OCI-LY3 (cell line): ENCODE results near the gene GALNT14.

Experiments used
- H2AFZ ChIP-seq: fragments of 200-600, 300-600 bp; shearing (Covaris generic); 2 replicates; pipeline ENCODE4 v1.6.0; 2014; ENCODE audit warnings: antibody characterized with exemption, low read depth, low read length
- H3K27ac ChIP-seq: fragments of 200-600, 300-600 bp; sonication (generic); 2 replicates; pipeline ENCODE4 v1.5.1; 2014; ENCODE audit warnings: mild to moderate bottlenecking, low read length, moderate library complexity, mixed read lengths
- H3K27me3 ChIP-seq: fragments of 200-600, 300-600 bp; sonication (generic); 2 replicates; pipeline ENCODE4 v1.6.1; 2014; ENCODE audit warnings: low read depth, low read length, mixed read lengths
- H3K36me3 ChIP-seq: fragments of 200-600, 300-600 bp; sonication (generic); replicated peaks from 2 replicates; pipeline ENCODE3; 2014; ENCODE audit warnings: low read depth, low read length, mixed read lengths
- H3K4me1 ChIP-seq: fragments of 300-600, 200-600 bp; sonication (generic); 2 replicates; pipeline ENCODE4 v1.6.1; 2014; ENCODE audit warnings: low read length, mixed read lengths
- H3K4me2 ChIP-seq: fragments of 200-600, 300-600 bp; sonication (generic); 2 replicates; pipeline ENCODE4 v1.6.1; 2014; ENCODE audit warnings: low read length, mixed read lengths
- H3K4me3 ChIP-seq: fragments of 300-600, 200-600 bp; sonication (generic); 2 replicates; pipeline ENCODE4 v1.5.1; 2014; ENCODE audit warnings: antibody characterized with exemption, mild to moderate bottlenecking, low read length, moderate library complexity
- H3K79me2 ChIP-seq: fragments of 300-600, 200-600 bp; shearing (Covaris generic); 2 replicates; pipeline ENCODE4 v1.6.1; 2014; ENCODE audit warnings: mild to moderate bottlenecking, low read length, mixed read lengths
- H3K9ac ChIP-seq: fragments of 300-600, 200-600 bp; shearing (Covaris generic); 2 replicates; pipeline ENCODE4 v1.6.0; 2014; ENCODE audit warnings: mild to moderate bottlenecking, low read length, moderate library complexity
- H3K9me3 ChIP-seq: fragments of 200-600, 300-600 bp; shearing (Covaris generic); 2 replicates; pipeline ENCODE4 v1.6.1; 2014; ENCODE audit warnings: low read length, mixed read lengths; ENCODE audit not compliant: insufficient read depth
- H4K20me1 ChIP-seq: fragments of 200-600, 300-600 bp; sonication (generic); 2 replicates; pipeline ENCODE4 v1.6.1; 2016; ENCODE audit warnings: low read length, mixed read lengths; ENCODE audit not compliant: insufficient read depth
- EZH2phosphoT487 ChIP-seq: fragments of 200-600 bp; shearing (Covaris generic); IDR thresholded peaks from 2 replicates; pipeline ENCODE4 v1.6.1; 2018; ENCODE audit warnings: antibody characterized with exemption, mixed run types, low read depth
- TF ChIP-seq, protein P1 (sequence below): fragments of 200-600, 300-600 bp; sonication (generic); IDR thresholded peaks from 2 replicates; pipeline ENCODE4 v1.5.1; 2014; ENCODE audit warnings: antibody characterized with exemption, low read length, low read depth

The GALNT14 gene

DNA sequence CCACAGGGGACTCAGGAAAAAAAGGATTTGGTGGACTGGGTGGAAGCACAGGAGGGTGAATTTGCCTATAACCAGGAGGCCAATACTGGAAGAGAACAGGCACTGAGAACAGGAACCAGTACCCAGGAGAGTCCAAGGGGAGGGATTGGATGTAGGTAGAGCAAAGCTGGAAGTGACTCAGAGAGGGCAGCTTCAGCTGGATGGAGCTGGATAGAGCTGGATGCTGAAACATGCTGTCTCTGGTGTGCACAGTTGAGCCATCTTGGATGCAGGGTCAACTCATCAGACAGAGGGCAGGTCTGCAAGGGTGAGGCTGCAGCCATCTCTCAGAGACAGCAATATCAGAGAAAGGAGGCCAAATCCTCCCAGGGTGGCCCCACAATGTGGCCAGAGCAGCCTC, 134.0 kb downstream of the GALNT14 start:
- Histone ChIP-seq H3K4me2 (no peak overlapping the region), H3K27ac (no peak overlapping the region), H3K27me3 (no peaks in the 10 kb centered on the region), H3K9ac (no peak overlapping the region), H3K4me3 (no peak overlapping the region), H4K20me1 (0 out of 2 replicates have a peak, but pooled peaks cover 6% of the 10 kb centered on the region), H3K36me3 (no peaks in the 10 kb centered on the region), H3K79me2 (peaks cover 95% of the 10 kb centered on the region), H3K4me1 (peaks cover 41% of the 10 kb centered on the region), H2AFZ (no peak overlapping the region), H3K9me3 (no peaks in the 10 kb centered on the region)
- TF ChIP-seq, protein P1, sequence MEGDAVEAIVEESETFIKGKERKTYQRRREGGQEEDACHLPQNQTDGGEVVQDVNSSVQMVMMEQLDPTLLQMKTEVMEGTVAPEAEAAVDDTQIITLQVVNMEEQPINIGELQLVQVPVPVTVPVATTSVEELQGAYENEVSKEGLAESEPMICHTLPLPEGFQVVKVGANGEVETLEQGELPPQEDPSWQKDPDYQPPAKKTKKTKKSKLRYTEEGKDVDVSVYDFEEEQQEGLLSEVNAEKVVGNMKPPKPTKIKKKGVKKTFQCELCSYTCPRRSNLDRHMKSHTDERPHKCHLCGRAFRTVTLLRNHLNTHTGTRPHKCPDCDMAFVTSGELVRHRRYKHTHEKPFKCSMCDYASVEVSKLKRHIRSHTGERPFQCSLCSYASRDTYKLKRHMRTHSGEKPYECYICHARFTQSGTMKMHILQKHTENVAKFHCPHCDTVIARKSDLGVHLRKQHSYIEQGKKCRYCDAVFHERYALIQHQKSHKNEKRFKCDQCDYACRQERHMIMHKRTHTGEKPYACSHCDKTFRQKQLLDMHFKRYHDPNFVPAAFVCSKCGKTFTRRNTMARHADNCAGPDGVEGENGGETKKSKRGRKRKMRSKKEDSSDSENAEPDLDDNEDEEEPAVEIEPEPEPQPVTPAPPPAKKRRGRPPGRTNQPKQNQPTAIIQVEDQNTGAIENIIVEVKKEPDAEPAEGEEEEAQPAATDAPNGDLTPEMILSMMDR, result no peak
- no peak for TF ChIP-seq EZH2phosphoT487

DNA sequence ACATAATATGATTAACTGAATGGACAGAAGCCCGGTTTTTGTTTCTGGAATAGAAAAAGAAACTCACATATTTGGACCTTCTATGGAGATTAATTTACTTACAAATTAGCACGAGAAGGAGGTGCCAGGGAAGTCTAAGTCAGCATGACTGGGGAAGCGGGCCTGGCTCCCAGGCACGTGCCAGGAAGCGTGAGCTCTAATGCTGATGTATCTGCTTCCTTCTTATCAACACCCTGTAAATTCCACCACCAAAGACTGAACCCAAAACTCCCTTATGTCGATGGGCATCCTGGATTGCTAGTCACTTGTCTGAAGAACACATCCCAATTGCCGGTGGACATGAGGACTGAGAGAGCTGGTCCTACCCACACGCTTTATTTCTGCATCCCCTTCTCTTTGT, 134.5 kb downstream of the GALNT14 start:
- TF ChIP-seq EZH2phosphoT487, result no peak
- TF ChIP-seq, protein P1, result no peak
- H3K4me2 ChIP-seq, result no peak overlapping the region
- no peak overlapping the region for H2AFZ ChIP-seq
- H3K27ac ChIP-seq, result no peak overlapping the region
- H3K4me3 ChIP-seq, result no peak overlapping the region
- H3K79me2 ChIP-seq, result peaks cover 95% of the 10 kb centered on the region
- no peak overlapping the region for H3K9ac ChIP-seq
- H3K4me1 ChIP-seq, result peaks cover 37% of the 10 kb centered on the region
- no peaks in the 10 kb centered on the region for H3K9me3 ChIP-seq
- H3K36me3 ChIP-seq, result no peaks in the 10 kb centered on the region
- 0 out of 2 replicates have a peak, but pooled peaks cover 6% of the 10 kb centered on the region for H4K20me1 ChIP-seq
- no peaks in the 10 kb centered on the region for H3K27me3 ChIP-seq

DNA sequence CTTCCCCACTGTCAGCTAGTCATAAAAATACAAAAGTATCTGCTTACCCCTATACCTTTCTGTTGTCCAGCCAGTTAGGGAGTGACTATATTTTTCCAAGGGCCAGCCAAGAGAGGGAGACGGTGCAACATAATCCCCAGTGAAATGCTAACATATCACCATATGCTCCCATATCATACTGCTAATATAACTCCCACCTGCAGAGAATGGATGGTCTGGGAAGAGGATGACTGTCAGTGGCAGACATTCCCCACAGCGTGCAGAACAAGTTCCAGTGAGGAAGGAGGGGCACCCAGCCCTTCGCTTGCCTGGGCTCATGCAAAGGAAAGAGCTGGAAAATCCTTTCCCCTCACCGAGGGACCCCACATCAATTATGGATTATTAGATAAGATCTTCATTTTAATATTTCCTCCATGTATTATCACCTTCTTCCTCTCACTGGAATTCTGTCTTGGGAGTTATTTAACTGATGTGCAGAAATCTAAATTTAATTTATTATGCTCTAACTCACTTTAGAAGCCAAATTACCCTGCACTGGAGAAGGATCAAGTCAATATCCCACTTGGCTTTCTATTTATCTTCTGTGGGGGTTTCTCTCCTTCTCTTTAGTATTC, 135.6 kb downstream of the GALNT14 start:
- 0 out of 2 replicates have a peak, but pooled peaks cover 6% of the 10 kb centered on the region for H4K20me1 ChIP-seq
- H3K27me3 ChIP-seq, result no peaks in the 10 kb centered on the region
- H3K9me3 ChIP-seq, result no peaks in the 10 kb centered on the region
- H3K4me1 ChIP-seq, result peaks cover 26% of the 10 kb centered on the region
- H3K36me3 ChIP-seq, result no peaks in the 10 kb centered on the region
- H3K9ac ChIP-seq, result no peak overlapping the region
- TF ChIP-seq, protein P1, result no peak
- no peak for TF ChIP-seq EZH2phosphoT487
- H2AFZ ChIP-seq, result no peak overlapping the region
- peaks cover 98% of the 10 kb centered on the region for H3K79me2 ChIP-seq
- H3K4me3 ChIP-seq, result no peak overlapping the region
- H3K4me2 ChIP-seq, result no peak overlapping the region
- no peak overlapping the region for H3K27ac ChIP-seq

DNA sequence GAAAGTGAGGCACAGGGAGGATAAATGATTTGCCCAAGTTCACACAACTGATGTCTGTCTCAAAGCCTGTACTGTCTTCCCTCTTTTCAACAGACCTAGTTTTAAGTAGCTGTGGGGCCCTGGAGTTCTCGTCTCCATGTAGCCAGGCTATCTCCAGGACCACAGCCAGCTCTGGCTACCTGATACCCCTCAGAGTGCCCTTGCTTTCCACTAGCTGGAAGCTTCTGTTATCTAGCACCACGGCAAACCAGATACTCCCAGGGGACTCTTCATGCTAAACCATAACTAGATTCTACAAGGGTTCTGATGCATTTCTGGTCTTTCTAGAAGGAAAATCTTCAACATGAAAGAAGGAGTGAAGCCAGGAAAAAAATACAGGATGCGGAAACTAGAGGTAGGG, 137.3 kb downstream of the GALNT14 start:
- peaks cover 96% of the 10 kb centered on the region for H3K79me2 ChIP-seq
- no peak overlapping the region for H2AFZ ChIP-seq
- no peak overlapping the region for H3K4me2 ChIP-seq
- 0 out of 2 replicates have a peak, but pooled peaks cover 6% of the 10 kb centered on the region for H4K20me1 ChIP-seq
- no peak for TF ChIP-seq EZH2phosphoT487
- TF ChIP-seq, protein P1, result no peak
- no peak overlapping the region for H3K27ac ChIP-seq
- H3K9me3 ChIP-seq, result no peaks in the 10 kb centered on the region
- H3K27me3 ChIP-seq, result no peaks in the 10 kb centered on the region
- peaks cover 13% of the 10 kb centered on the region for H3K4me1 ChIP-seq
- no peaks in the 10 kb centered on the region for H3K36me3 ChIP-seq
- H3K4me3 ChIP-seq, result no peak overlapping the region
- no peak overlapping the region for H3K9ac ChIP-seq
